Osteoblast (primary cell): ENCODE results near the gene C1S. TPM values are rescaled to one million over a fixed set of nuclear protein-coding genes. Genes with fewer than 3 reads are reported as not detected.

Experiments used
- DNase-seq: peaks from one replicate; pipeline ENCODE4 v3.0.0; 2011; ENCODE audit warnings: low spot score, mixed read lengths; ENCODE audit not compliant: insufficient read length; ENCODE audit errors: missing footprints
- H2AFZ ChIP-seq: 2 replicates; pipeline ENCODE4 v1.6.0; 2011; ENCODE audit warnings: mild to moderate bottlenecking, low read length
- H3K27ac ChIP-seq: 2 replicates; pipeline ENCODE4 v1.5.1; 2011; ENCODE audit warnings: mild to moderate bottlenecking, low read depth, low read length, moderate library complexity
- H3K27me3 ChIP-seq: 2 replicates; pipeline ENCODE4 v1.6.0; 2012; ENCODE audit warnings: mild to moderate bottlenecking, control low read depth, inconsistent platforms, low read length, moderate library complexity; ENCODE audit not compliant: insufficient read depth
- H3K36me3 ChIP-seq: 2 replicates; pipeline ENCODE4 v1.5.1; 2011; ENCODE audit warnings: mild to moderate bottlenecking, low read length, control low read depth, moderate library complexity; ENCODE audit not compliant: insufficient read depth
- H3K4me1 ChIP-seq: 2 replicates; pipeline ENCODE4 v1.5.1; 2011; ENCODE audit warnings: mild to moderate bottlenecking, low read length, control low read depth, moderate library complexity; ENCODE audit not compliant: insufficient read depth
- H3K4me2 ChIP-seq: 2 replicates; pipeline ENCODE4 v1.6.0; 2011; ENCODE audit warnings: mild to moderate bottlenecking, low read length; ENCODE audit not compliant: insufficient read depth
- H3K4me3 ChIP-seq: fragments of 200-600 bp; sonication (generic); 3 replicates; pipeline ENCODE4 v1.5.1; 2012; ENCODE audit warnings: mild to moderate bottlenecking, low read length, inconsistent platforms; ENCODE audit not compliant: insufficient read depth
- H3K79me2 ChIP-seq: 2 replicates; pipeline ENCODE4 v1.6.0; 2012; ENCODE audit warnings: mild to moderate bottlenecking, low read length, control low read depth, inconsistent platforms; ENCODE audit not compliant: insufficient read depth
- H3K9me3 ChIP-seq: 2 replicates; pipeline ENCODE4 v1.5.1; 2011; ENCODE audit warnings: low read depth, low read length, control low read depth
- H4K20me1 ChIP-seq: 2 replicates; pipeline ENCODE4 v1.6.0; 2012; ENCODE audit warnings: mild to moderate bottlenecking, low read length, control low read depth; ENCODE audit not compliant: insufficient read depth
- CTCF ChIP-seq: IDR thresholded peaks from 2 replicates; pipeline ENCODE4 v1.5.1; 2011; ENCODE audit warnings: mild to moderate bottlenecking, low read depth, low read length, moderate library complexity; ENCODE audit errors: extremely low read depth
- total RNA-seq: library from RNA; depleted of rRNA; stranded (reverse); fragments of >200 nt; gene quantifications from 2 replicates; pipeline ENCODE4 v1.2.3, GENCODE V29; 2012

Gene C1S
- total RNA-seq, 1 donor = 443 TPM

GRCh38 chr12:7068994-7069346 is 8.5 kb downstream of the C1S start:
- no peak overlapping the region for H3K4me3 ChIP-seq
- no peaks in the 10 kb centered on the region for H4K20me1 ChIP-seq
- peaks cover 15% of the 10 kb centered on the region for H3K36me3 ChIP-seq
- TF ChIP-seq CTCF = no peak
- no peak overlapping the region for H2AFZ ChIP-seq
- no peak overlapping the region for H3K27ac ChIP-seq
- H3K27me3 ChIP-seq = no peaks in the 10 kb centered on the region
- no peaks in the 10 kb centered on the region for H3K79me2 ChIP-seq
- peak overlapping the region; percentile 2 for H3K4me2 ChIP-seq
- peaks cover 21% of the 10 kb centered on the region for H3K4me1 ChIP-seq
- no peak for DNase-seq
- H3K9me3 ChIP-seq = no peaks in the 10 kb centered on the region

GRCh38 chr12:7069386-7069785 is 8.9 kb downstream of the C1S start:
- Histone ChIP-seq H3K27ac (no peak overlapping the region), H3K27me3 (no peaks in the 10 kb centered on the region), H3K36me3 (peaks cover 15% of the 10 kb centered on the region), H4K20me1 (no peaks in the 10 kb centered on the region), H3K4me3 (no peak overlapping the region), H3K9me3 (no peaks in the 10 kb centered on the region), H2AFZ (no peak overlapping the region), H3K4me2 (no peak overlapping the region), H3K79me2 (no peaks in the 10 kb centered on the region), H3K4me1 (peaks cover 17% of the 10 kb centered on the region)
- TF ChIP-seq CTCF = no peak
- DNase-seq = no peak

- H3K4me1 ChIP-seq = peaks cover 19% of the 10 kb centered on the region
- no peaks in the 10 kb centered on the region for H4K20me1 ChIP-seq
- no peak overlapping the region for H3K4me2 ChIP-seq
- peaks cover 1% of the 10 kb centered on the region for H3K36me3 ChIP-seq
- H3K4me3 ChIP-seq = no peak overlapping the region
- no peak overlapping the region for H2AFZ ChIP-seq
- peak; percentile 14 for DNase-seq
- no peak overlapping the region for H3K27ac ChIP-seq
- TF ChIP-seq CTCF = no peak
- H3K27me3 ChIP-seq = no peaks in the 10 kb centered on the region
- no peaks in the 10 kb centered on the region for H3K9me3 ChIP-seq
- no peaks in the 10 kb centered on the region for H3K79me2 ChIP-seq
These were observed 11.5 kb downstream of the C1S start for GRCh38 chr12:7072035-7072434.

GRCh38 chr12:7072554-7072953 is 12.0 kb downstream of the C1S start:
- TF ChIP-seq CTCF = no peak
- Histone ChIP-seq H3K4me1 (peaks cover 19% of the 10 kb centered on the region), H3K4me2 (no peak overlapping the region)

More at GRCh38 chr12:7072554-7072953, 12.0 kb downstream of the C1S start:
- Histone ChIP-seq H3K4me3 (no peak overlapping the region), H3K9me3 (no peaks in the 10 kb centered on the region), H3K27me3 (no peaks in the 10 kb centered on the region), H3K36me3 (no peaks in the 10 kb centered on the region), H3K79me2 (no peaks in the 10 kb centered on the region), H2AFZ (no peak overlapping the region), H4K20me1 (no peaks in the 10 kb centered on the region), H3K27ac (no peak overlapping the region)
- peak; percentile 31 for DNase-seq
